LNCaP clone FGC (cell line): ENCODE results near the gene PNMA6E.

Experiments
- DNase-seq: peaks from one replicate; pipeline ENCODE4 v3.0.0-alpha.2; 2011; ENCODE audit warnings: low read depth
- H3K4me3 ChIP-seq: 2 replicates; pipeline ENCODE4 v1.5.1; 2011; ENCODE audit warnings: mild to moderate bottlenecking, low read depth, low read length, control low read depth
- CTCF ChIP-seq: IDR thresholded peaks from 2 replicates; pipeline ENCODE4 v1.5.1; 2012; ENCODE audit warnings: mild to moderate bottlenecking; ENCODE audit not compliant: control insufficient read depth, insufficient read depth; ENCODE audit errors: extremely low read depth

PNMA6E gene

DNA sequence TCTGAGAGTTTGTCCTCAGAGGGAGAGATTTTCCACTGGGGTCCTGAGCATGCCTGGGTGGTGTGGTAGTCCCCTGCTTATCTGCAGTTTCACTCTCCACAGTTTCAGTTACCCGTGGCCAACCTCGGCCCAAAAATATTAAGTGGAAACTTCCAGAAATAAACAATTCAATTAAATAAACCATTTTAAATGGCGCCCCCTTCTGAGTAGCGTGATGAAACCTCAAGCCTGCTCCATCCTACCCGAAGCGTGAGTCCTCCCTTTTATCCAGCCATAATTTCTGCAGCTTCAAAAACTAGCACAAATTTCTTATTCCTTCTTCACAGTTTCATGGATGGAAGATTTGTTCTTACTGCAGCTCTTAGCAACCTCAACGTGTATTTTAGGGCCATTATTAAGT lies 26.7 kb downstream of the PNMA6E start:
- no peak for TF ChIP-seq CTCF

GRCh38 chrX:153372949-153373348 lies 28.2 kb downstream of the PNMA6E start:
- DNase-seq, result no peak
- no peak overlapping the region for H3K4me3 ChIP-seq
- no peak for TF ChIP-seq CTCF

More for the DNA sequence above, 26.7 kb downstream of the PNMA6E start:
- no peak overlapping the region for H3K4me3 ChIP-seq
- DNase-seq, result no peak

- no peak for DNase-seq
- no peak overlapping the region for H3K4me3 ChIP-seq
- TF ChIP-seq CTCF, result no peak
Observed at GRCh38 chrX:153371256-153371655, 29.9 kb downstream of the PNMA6E start.

- no peak overlapping the region for H3K4me3 ChIP-seq
- no peak for TF ChIP-seq CTCF
- no peak for DNase-seq
Observed at GRCh38 chrX:153370293-153371055, 30.7 kb downstream of the PNMA6E start.

- no peak for DNase-seq
- no peak overlapping the region for H3K4me3 ChIP-seq
- no peak for TF ChIP-seq CTCF
Observed at GRCh38 chrX:153366878-153367538, 34.1 kb downstream of the PNMA6E start.

DNA sequence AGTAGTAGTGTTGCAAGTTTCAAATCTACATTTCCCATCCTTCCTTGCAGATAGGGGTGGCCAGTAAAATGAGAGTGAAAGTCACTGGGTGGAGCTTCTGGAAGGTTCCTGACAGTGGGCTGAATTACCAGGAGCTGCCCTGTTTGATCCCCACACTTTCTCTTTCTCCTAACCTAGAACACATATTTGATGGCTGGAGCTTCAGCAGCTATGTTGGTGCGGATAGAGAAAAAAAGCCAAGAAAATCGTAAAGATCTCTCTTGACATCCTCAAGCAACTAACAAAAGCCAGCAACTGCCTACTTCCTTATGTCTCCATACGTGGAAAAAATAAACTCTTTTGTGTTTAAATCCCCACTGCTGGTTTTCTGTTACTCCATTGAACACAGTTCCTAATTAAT lies 35.0 kb downstream of the PNMA6E start:
- no peak for TF ChIP-seq CTCF
- no peak for DNase-seq
- H3K4me3 ChIP-seq, result no peak overlapping the region
